8988T (cell line): ENCODE results near the gene MT1G.
"Not testable (repeated sequence)": the region's sequence is repeated elsewhere in the genome, so short reads cannot be mapped to it uniquely, and the experiment has no call there.

Experiments
- DNase-seq: peaks from one replicate; pipeline ENCODE4 v3.0.0; 2011

MT1G gene

GRCh38 chr16:56684256-56684925 is 16.5 kb upstream of the MT1G start:
- no peak for DNase-seq

GRCh38 chr16:56683424-56684172 is 15.7 kb upstream of the MT1G start:
- DNase-seq, result no peak

DNA sequence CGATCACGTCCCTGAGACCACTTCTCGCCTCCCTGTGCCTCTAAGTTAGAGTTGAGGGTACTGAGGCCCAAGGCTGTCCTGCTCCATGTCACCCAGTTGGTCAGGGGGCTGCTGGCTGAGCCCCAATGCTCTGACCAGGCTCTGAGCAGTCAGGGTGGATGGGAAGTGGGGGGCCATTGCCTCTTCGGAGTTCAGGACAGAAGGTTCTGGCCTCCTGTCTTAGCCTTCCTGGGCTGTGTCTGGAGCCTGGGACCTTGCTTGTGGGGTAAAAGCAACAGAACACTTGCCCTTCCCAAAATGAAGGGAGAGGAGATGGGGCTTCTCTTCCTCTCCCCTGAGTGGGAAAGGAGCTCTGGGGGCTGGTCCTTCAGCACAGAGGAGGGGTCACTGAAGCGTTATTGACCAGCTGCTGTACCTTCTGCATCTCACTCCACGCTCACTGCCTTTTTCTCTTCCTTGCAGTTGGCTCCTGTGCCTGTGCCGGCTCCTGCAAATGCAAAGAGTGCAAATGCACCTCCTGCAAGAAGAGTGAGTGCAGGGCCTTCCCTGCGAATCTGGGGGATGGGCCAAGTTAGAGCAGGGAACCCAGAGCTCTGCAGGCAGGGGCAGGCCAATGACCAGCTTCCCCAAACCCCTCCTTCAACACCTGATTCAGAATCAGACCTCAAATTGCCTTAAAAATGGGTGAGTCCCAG is 15.0 kb upstream of the MT1G start:
- DNase-seq, result no peak

GRCh38 chr16:56681939-56682702 is 14.3 kb upstream of the MT1G start, which contains the start of gene MT1X:
Gene MT1X (plus strand): TSS chr16:56682470. CDS start chr16:56682541, 71 bp downstream.
- peak; percentile 92 for DNase-seq

GRCh38 chr16:56679818-56680217 is 12.0 kb upstream of the MT1G start:
- DNase-seq, result no peak

GRCh38 chr16:56679078-56679730 is 11.3 kb upstream of the MT1G start:
- DNase-seq, result no peak

GRCh38 chr16:56677474-56677873 is 9.6 kb upstream of the MT1G start:
- no peak for DNase-seq

DNA sequence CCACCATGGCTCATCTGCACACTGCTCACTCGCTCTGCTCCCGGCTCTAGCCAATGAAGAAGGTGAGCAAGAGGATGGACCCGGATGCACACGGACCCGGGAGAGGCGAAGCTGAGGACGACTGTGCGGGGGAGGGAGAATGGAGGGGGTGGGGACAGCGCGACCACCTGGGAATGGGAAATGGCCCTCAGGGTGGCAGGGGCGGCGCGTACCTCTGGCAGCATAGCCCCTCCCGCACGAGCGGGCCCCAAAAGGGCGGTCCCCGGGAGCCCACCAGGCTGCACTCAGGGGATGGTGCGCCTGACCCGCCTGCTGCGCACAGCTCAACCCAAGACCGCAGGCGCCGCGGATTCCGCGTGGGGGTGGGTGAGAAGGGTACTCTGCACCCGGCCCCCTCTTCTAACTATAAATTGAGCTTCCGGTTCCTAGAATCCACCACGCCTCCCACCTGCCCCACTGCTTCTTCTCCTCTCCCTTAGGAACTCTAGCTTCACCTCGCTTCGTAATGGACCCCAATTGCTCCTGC is 7.9 kb upstream of the MT1G start:
- DNase-seq, result no peak

DNA sequence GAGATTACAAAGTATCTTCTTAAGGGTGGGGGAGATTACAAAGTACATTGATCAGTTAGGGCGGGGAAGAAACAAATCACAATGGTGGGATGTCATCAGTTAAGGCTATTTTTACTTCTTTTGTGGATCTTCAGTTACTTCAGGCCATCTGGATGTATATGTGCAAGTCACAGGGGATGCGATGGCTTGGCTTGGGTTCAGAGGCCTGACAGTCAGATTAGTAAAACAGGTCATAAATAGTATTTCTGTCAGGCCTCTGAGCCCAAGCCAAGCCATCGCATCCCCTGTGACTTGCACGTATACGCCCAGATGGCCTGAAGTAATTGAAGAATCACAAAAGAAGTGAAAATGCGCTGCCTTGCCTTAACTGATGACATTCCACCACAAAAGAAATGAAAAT is 6.7 kb upstream of the MT1G start:
- not testable (repeated sequence) for DNase-seq

DNA sequence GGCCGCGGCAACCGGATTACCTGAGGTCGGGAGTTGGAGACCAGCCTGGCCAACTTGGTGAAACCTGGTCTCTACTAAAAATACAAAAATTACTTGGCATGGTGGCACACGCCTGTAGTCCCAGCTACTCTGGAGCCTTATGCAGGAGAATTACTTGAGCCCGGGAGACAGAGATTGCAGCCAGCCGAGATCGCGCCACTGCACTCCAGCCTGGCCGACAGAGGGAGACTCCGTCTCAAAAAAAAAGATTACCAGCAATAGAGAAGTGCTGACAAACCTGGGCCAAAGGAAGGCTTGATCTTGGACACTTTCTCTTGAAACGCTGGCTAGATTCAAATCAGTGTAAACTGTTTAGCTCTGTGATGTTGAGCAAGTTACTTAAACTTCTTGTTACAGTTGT is 6.1 kb upstream of the MT1G start:
- DNase-seq, result no peak

DNA sequence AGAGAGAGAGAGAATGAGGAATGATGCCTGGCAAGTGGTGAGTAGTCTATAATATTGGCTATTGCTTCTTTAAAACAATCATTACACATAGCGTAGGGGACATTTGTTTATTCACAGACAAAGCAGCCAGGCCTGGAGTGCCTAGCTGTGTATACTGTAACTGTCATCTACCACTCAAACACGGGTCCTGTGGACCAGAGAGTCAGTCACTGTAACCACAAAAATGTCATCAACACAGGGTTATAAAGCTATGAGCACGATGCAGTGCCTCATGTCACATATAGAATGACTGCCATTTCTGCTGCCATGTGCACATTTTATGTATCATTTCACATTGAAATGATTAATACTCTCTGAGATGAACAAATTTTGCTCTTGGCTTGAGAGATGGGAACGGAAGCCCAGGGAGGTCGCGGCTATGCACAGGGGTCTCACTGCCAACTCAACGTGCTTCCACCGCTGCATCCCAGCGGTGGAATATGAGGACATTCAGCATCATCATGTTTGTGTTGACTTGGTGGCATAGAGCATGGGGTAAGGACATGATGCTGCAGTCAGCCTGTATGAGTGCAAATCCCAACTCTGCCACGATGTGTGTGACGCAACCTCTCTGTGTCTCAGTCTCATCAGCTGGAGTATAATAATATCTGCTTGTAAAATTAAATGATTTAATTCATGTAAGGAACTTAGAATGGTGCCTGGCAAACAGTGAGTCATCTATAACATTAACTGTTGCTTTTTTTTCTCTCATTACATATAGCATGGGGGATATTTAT is 5.1 kb upstream of the MT1G start:
- no peak for DNase-seq

DNA sequence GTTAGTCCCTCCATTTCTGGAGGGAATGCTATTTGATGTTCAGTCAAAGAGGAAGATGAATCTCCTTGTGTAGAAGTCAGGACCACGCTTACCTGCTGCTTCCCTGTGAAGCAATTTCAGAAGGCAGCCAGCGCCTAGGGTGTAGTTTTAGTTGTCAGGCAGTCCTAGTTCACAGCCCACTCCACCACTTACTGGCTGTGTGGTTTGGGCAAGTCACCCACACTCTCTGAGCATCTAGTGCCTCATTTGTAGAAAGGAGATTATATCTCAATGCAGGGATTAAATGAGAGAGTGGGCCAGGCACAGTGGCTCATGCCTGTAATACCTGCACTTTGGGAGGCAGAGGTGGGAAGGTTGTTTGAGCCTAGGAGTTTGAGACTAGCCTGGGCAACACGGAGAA is 4.3 kb upstream of the MT1G start:
- not testable (repeated sequence) for DNase-seq

DNA sequence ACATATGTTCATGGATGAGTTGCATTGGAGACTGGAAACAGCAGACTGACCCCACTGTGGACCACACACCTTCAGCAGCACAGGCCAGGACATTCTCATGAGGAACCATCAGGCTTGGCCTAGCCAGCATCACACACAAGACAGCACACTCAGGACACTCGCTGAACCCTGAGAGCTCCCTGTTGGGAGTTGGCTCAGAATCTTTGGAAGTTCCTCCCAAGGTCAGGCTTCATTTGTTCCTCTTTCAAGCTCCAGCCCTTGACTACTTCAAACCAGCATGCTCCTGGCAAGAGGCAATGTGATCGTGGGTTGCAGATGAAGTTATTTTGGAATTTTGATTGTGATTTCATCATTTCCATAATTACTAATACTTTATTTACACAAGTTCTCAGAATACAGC is 3.8 kb upstream of the MT1G start:
- not testable (repeated sequence) for DNase-seq

GRCh38 chr16:56670620-56670934 is 2.7 kb upstream of the MT1G start:
- DNase-seq, result no peak

GRCh38 chr16:56669840-56670619 is 2.2 kb upstream of the MT1G start:
- DNase-seq, result no peak

DNA sequence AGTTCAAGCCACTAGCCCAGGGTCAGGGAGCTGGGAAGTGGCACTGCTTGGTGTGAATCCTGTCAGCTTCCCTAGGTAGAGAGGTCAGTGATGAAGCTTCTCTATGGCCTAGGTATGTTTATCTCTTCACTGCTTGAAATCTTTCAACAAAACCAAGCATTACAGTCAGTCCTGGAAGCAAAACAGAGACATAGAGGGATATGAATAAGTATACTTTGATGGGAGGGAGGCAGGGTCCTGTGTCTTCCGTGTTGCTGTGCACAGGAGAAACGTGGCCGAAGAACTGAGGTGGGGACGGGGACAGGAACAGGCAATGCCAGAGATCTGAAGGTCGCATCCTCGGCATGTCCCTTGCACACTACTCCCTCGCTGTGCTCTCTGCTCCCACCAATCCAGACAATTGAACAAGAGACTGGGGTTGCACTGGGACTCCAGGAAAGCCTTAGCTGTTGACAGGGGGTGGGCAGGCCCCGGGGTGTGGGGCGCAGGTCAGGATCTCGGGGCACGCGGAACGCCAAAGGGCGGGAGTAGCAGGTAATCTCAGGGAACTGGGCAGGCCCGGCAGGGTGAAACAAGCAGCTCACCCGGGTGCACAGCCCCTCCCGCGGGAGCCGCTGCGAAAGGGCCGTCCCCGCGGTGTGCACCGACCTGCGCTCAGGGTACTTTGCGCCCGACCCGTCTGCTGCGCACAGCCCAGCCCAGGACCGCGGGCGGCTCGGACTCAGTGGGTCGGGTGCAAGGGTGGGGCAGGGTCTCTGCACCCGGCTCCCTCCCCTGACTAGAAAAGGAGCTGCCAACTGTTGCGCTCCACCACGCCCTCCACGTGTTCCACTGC is 1.4 kb upstream of the MT1G start, which contains the start of gene MT1H:
Gene MT1H (plus strand): TSS at position 810 of the 835 bp plus-strand sequence. CDS start 71 bp downstream, outside the sequence.
- no peak for DNase-seq

DNA sequence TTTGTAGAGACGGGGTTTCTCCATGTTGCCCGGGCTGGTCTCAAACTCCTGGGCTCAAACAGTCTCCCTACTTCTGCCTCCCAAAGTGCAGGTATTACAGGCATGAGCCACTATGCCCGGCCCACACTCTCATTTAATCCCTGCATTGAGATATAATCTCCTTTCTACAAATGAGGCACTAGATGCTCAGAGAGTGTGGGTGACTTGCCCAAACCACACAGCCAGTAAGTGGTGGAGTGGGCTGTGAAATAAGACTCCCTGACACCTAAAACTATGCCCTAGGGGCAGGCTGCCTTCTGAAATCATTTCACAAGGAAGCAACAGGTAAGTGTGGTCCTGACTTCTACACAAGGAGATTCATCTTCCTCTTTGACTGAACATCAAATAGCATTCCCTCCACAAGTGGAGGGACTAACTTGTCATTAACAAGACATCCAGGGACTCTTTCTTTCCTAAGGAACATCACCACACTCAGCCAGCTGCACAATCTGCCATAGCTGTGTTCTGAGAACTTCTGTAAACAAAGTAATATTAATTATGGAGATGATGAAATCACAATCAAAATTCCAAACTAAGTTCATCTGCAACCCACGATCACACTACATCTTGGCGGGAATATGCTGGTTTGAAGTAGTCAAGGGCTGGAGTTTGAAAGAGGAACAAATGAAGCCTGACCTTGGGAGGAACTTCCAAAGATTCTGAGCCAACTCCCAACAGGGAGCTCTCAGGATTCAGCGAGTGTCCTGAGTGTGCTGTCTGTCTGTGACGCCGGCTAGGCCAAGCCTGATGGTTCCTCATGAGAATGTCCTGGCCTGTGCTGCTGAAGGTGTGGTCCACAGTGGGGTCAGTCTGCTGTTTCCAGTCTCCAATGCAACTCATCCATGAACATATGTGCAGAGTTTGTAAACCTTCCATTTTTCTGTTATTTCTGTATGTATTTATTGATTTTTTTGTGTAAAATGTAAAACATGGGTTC is 2.3 kb downstream of the MT1G start:
- not testable (repeated sequence) for DNase-seq

DNA sequence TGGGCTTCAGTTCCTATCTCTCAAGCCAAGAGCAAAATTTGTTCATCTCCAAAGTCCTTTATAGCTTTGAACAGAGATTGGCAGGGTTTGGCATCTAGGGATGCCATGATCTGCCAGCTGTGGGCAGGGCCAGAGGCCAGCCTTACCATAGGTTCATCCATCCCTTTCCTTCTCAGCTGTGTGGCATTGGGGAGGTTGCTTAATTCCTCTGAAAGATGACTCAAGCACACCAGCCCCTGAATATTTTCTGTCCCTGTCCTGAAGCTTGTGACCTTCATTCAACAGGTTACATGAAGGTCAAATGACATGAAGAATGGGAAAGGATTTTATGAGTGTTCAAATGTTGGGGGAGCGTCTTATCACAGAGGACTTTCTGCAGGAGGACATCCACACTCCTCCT is 3.4 kb downstream of the MT1G start:
- DNase-seq, result no peak
